Common myeloid progenitor, CD34-positive (primary cell): ENCODE data around the gene PABPC1L2A. TPM values are rescaled to one million over a fixed set of nuclear protein-coding genes. Genes with fewer than 3 reads are reported as not detected.
"Not testable (repeated sequence)": the region's sequence is repeated elsewhere in the genome, so short reads cannot be mapped to it uniquely, and the experiment has no call there.

Experiments
- CTCF ChIA-PET: fragments of 350-600 bp; sonication (Branson Sonifier 250); formaldehyde crosslinking; loops from one replicate; lab custom pipeline; 2021; ENCODE audit warnings: antibody characterized with exemption; lab: Charles Lee
- POLR2A ChIA-PET: fragments of 350-600 bp; sonication (Branson Sonifier 250); formaldehyde crosslinking; loops from one replicate; lab custom pipeline; 2021; ENCODE audit warnings: antibody characterized with exemption; lab: Charles Lee
- DNase-seq, 3 donors: peaks; one replicate each; pipeline versions ENCODE4 v3.0.0 to v3.0.0-alpha.2; 2013
- H3K27ac ChIP-seq, 2 experiments: 1 replicate in 1 of 2; 2 replicates in 1 of 2; pipeline ENCODE4 v1.7.0; 2013; ENCODE audit warnings: inconsistent platforms in 2 of 2, low read length in 2 of 2, mild to moderate bottlenecking in 2 of 2, low read depth in 1 of 2, moderate library complexity in 1 of 2; ENCODE audit not compliant: severe bottlenecking in 2 of 2, insufficient read depth in 1 of 2, poor library complexity in 1 of 2
- H3K27me3 ChIP-seq, 5 experiments: replicated peaks in 2 of 5; 1 replicate in 3 of 5; 2 replicates in 2 of 5; pipeline versions ENCODE4 v1.6.1 to v1.7.0; 2013; ENCODE audit warnings: low read length in 4 of 5, mild to moderate bottlenecking in 2 of 5, moderate library complexity in 2 of 5, inconsistent platforms in 1 of 5; ENCODE audit not compliant: insufficient read depth in 5 of 5, control insufficient read depth in 4 of 5
- H3K36me3 ChIP-seq, 4 experiments: 1 replicate in 2 of 4; 2 replicates in 2 of 4; pipeline versions ENCODE4 v1.6.1 to v1.7.0; 2013; ENCODE audit warnings: low read length in 3 of 4, control low read depth in 1 of 4, mild to moderate bottlenecking in 1 of 4; ENCODE audit not compliant: control insufficient read depth in 4 of 4, insufficient read depth in 4 of 4
- H3K4me1 ChIP-seq, 4 experiments: 1 replicate in 3 of 4; 2 replicates in 1 of 4; pipeline versions ENCODE4 v1.6.1 to v1.7.1; 2013; ENCODE audit warnings: low read length in 3 of 4, mild to moderate bottlenecking in 3 of 4, control low read depth in 1 of 4, inconsistent platforms in 1 of 4, moderate library complexity in 1 of 4; ENCODE audit not compliant: control insufficient read depth in 4 of 4, insufficient read depth in 4 of 4; ENCODE audit errors: control extremely low read depth in 1 of 4
- H3K4me3 ChIP-seq, 7 experiments: 1 replicate in 4 of 7; 2 replicates in 3 of 7; pipeline versions ENCODE4 v1.5.1 to v1.7.0; 2013; ENCODE audit warnings: mild to moderate bottlenecking in 7 of 7, low read length in 6 of 7, moderate library complexity in 6 of 7, inconsistent platforms in 2 of 7, low read depth in 2 of 7, control low read depth in 1 of 7; ENCODE audit not compliant: insufficient read depth in 4 of 7, control insufficient read depth in 1 of 7; ENCODE audit errors: extremely low read depth in 1 of 7
- H3K9me3 ChIP-seq, 5 experiments: 1 replicate in 4 of 5; 2 replicates in 1 of 5; pipeline versions ENCODE4 v1.6.1 to v1.7.1; 2013; ENCODE audit warnings: low read length in 4 of 5, mild to moderate bottlenecking in 2 of 5, inconsistent platforms in 1 of 5, low read depth in 1 of 5, moderate library complexity in 1 of 5; ENCODE audit not compliant: control insufficient read depth in 4 of 5, insufficient read depth in 2 of 5; ENCODE audit errors: control extremely low read depth in 1 of 5
- WGBS: methylation state at CpG from one replicate; pipeline ENCODE4 v1.1.5; 2013; ENCODE audit not compliant: insufficient coverage; 5-methylcytosine and 5-hydroxymethylcytosine counted together
- polyA plus RNA-seq: library from polyadenylated mRNA; unstranded; fragments of 120-200 nt; gene quantifications from one replicate; pipeline ENCODE4 v1.2.1, GENCODE V29; 2013

The PABPC1L2A gene
- not detected for polyA plus RNA-seq

- DNase-seq, H3K4me1 ChIP-seq, POLR2A ChIA-PET, CTCF ChIA-PET, H3K36me3 ChIP-seq, H3K27ac ChIP-seq, H3K4me3 ChIP-seq, H3K9me3 ChIP-seq: not testable (repeated sequence)
- peaks cover 0 to 17% (median 0%) of the 10 kb centered on the region in 5 experiments for H3K27me3 ChIP-seq
- no CpG with 5 or more reads among the region's 45 CpGs for WGBS
These were observed at the start of gene PABPC1L2A for GRCh38 chrX:73079024-73079562. PABPC1L2A (minus strand) TSS chrX:73079512; CDS start chrX:73079386, 126 bp downstream.

GRCh38 chrX:73127700-73128241 is 48.5 kb upstream of the PABPC1L2A start:
- 49% methylated on average over 18 of the region's 23 CpGs for WGBS
- H3K36me3 ChIP-seq: no peaks in the 10 kb centered on the region
- POLR2A ChIA-PET: no interaction called here
- CTCF ChIA-PET: no interaction called here
- H3K4me3 ChIP-seq: peak overlapping the region in 3 of 7 experiments; percentile 47 to 67 (median 56)
- H3K27me3 ChIP-seq: no peaks in the 10 kb centered on the region
- H3K9me3 ChIP-seq: peaks cover 0 to 3% (median 0%) of the 10 kb centered on the region in 5 experiments
- DNase-seq: peak; percentile 46 to 80 (median 57)
- no peaks in the 10 kb centered on the region for H3K4me1 ChIP-seq
- H3K27ac ChIP-seq: no peak overlapping the region

DNA sequence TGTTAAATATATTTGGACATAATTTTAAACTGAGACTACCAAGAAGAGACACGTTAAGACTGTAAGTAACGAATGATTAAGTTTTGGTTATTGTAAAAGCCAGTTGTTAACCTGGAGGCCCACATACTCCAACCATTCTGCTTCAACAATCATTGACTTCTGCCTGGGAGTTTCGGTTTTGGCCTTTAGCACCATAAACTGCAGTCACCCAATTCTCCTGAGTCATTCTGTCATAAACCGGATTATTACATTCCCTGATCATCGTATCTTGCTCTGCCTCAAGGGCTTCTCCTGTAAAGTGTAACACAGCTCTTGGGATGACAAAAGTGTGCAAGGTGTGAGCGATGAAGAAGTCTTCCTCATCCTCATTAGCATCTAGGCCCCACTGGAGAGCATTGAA is 46.9 kb upstream of the PABPC1L2A start:
- ChIA-PET POLR2A (no interaction called here), CTCF (no interaction called here)
- Histone ChIP-seq H3K27me3 (no peaks in the 10 kb centered on the region), H3K4me1 (no peaks in the 10 kb centered on the region), H3K27ac (no peak overlapping the region), H3K4me3 (no peak overlapping the region), H3K9me3 (peaks cover 0 to 3% (median 0%) of the 10 kb centered on the region in 5 experiments), H3K36me3 (no peaks in the 10 kb centered on the region)
- DNase-seq: no peak
- 89% methylated on average over 4 of the region's 6 CpGs for WGBS

GRCh38 chrX:73099505-73099904 is 20.2 kb upstream of the PABPC1L2A start:
- H3K36me3 ChIP-seq, H3K27ac ChIP-seq, H3K4me3 ChIP-seq, DNase-seq, POLR2A ChIA-PET, H3K4me1 ChIP-seq, H3K9me3 ChIP-seq, H3K27me3 ChIP-seq, CTCF ChIA-PET: not testable (repeated sequence)
- WGBS: 90% methylated on average over 9 of the region's 9 CpGs

DNA sequence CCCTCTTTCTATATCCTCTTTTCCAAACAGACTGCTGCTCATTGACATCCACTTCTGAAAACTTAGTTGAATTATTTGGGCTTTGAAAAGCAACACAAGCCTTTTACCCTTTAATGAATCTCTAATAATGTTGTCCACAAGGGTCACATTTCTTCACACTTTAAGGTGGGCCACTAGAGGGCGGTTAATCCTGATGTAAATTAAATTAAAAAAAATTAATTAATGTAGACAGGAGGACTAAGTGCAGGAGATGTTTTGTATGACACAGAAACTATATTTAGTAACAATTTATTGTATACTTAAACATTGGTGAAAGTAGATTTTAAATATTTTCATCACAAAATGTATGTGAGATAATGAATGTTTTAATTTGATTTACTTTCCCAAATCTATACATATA is 7.5 kb upstream of the PABPC1L2A start:
- WGBS: no CpG with 5 or more reads among the region's 1 CpG
- H3K27ac ChIP-seq, H3K36me3 ChIP-seq, CTCF ChIA-PET, POLR2A ChIA-PET, H3K27me3 ChIP-seq, H3K9me3 ChIP-seq, H3K4me3 ChIP-seq, H3K4me1 ChIP-seq: not testable (repeated sequence)
- peak; percentile 1 to 58 (median 51) for DNase-seq

DNA sequence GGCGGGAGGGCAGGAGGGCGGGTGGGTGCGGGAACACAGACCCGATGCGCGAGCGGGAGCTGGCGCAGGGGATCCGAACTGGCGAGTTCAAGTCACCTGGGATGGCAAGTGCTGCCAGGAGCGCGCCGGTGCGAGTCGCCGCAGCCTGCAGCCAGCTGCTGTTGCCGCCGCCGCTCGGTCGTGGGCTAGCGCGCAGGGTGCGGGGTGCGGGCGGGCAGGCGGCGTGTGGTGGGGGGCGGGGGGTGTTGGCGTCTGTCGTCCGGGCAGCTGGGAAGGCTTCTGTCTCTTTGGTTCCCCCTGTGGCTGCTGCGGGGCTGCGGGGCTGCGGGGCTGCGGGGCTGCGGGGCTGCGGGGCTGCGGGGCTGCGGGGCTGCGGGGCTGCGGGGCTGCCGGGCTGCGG is 572 bp upstream of the PABPC1L2A start:
- no CpG with 5 or more reads among the region's 44 CpGs for WGBS
- H3K4me1 ChIP-seq, DNase-seq, H3K4me3 ChIP-seq, H3K27ac ChIP-seq, H3K9me3 ChIP-seq, H3K36me3 ChIP-seq, CTCF ChIA-PET, POLR2A ChIA-PET: not testable (repeated sequence)
- H3K27me3 ChIP-seq: peaks cover 0 to 17% (median 0%) of the 10 kb centered on the region in 5 experiments

DNA sequence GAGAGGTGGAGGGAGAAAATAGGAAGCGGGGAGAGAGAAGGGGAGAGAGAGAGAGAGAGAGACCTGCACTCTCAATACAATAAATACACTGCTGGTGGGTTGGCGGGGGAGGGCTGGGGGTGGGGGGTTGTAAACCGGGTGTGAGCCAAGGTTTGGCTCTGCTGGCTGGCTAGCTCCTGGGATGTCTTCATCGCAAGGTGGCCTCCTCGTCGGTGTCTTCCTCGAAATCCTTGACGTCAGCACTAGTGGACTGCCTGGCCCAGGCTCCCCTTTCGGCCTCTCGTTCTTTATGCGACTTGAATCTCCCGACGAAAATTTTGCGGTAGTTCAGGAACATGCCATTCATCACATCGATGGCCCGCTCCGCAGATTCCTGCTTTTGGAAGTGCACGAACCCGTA is 715 bp downstream of the PABPC1L2A start:
- H3K4me3 ChIP-seq, H3K4me1 ChIP-seq, H3K27ac ChIP-seq, DNase-seq, POLR2A ChIA-PET, H3K36me3 ChIP-seq, H3K9me3 ChIP-seq, CTCF ChIA-PET: not testable (repeated sequence)
- H3K27me3 ChIP-seq: peaks cover 0 to 19% (median 0%) of the 10 kb centered on the region in 5 experiments
- WGBS: no CpG with 5 or more reads among the region's 19 CpGs
